ENCODE results near the gene ZFHX3. TPM values are rescaled to one million over a fixed set of nuclear protein-coding genes. Genes with fewer than 3 reads are reported as not detected.

Gene ZFHX3
- total and polyA plus RNA-seq, 10 of the 15 experiments (the other 5 are each of a cell fraction or from before 2014, with no cell fraction given): 0.68 to 8.6 (median 2.0) TPM

DNA sequence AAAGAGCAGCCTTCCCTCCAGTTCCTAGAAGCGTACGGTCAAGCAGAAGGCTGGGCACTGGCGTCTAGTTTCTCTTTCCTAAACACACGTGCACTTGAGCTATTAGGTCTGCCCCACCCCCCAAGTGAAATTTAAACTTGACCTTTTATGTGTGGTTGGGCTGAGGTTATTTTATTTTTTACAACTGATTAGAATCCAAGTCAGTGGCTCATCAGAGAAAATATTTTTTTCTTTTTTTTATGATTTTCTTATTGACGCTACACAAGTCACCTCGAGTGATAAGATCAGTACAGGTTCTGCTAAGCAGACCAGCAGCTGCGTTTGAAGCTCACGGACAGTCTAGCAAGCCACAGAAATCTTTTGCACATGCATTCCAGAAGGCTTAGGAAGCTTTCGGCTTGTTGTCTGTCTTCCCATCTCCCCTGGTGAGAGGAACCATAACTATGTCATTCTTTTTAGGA, 95.1 kb downstream of the ZFHX3 start:
- WGBS (ENCODE audit: insufficient coverage, insufficient replicate concordance, low lambda C conversion rate, missing lambda C conversion rate): 97% methylated on average over 9 of the region's 9 CpGs
- RAD21 ChIA-PET (ENCODE audit: unreplicated experiment): no interaction called here
- no peak overlapping the region for H3K4me2 ChIP-seq (ENCODE audit: control insufficient read depth, insufficient read depth)

More for the DNA sequence above, 95.1 kb downstream of the ZFHX3 start:
- in situ Hi-C loops (cut with MboI) (no loop called here), intact Hi-C loops (cut with micrococcal nuclease; ENCODE audit: unreplicated experiment) (no loop called here)
- ChIA-PET CTCF (no interaction called here), SMC1A (ENCODE audit: uncharacterized antibody, unreplicated experiment) (no interaction called here), POLR2A (no interaction called here)
- no peaks in the 10 kb centered on the region for H3K79me2 ChIP-seq (ENCODE audit: control insufficient read depth, insufficient read depth, low read length)
- no peaks in the 10 kb centered on the region for H4K20me1 ChIP-seq (ENCODE audit: control insufficient read depth, insufficient read depth)
- H3K27ac ChIP-seq (ENCODE audit: control insufficient read depth, insufficient read depth): no peak overlapping the region
- TF ChIP-seq, protein P1, sequence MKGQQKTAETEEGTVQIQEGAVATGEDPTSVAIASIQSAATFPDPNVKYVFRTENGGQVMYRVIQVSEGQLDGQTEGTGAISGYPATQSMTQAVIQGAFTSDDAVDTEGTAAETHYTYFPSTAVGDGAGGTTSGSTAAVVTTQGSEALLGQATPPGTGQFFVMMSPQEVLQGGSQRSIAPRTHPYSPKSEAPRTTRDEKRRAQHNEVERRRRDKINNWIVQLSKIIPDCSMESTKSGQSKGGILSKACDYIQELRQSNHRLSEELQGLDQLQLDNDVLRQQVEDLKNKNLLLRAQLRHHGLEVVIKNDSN (IDR thresholded peaks at IDR 0.05; ENCODE audit: borderline replicate concordance, extremely low read length, insufficient read depth, low read depth, low read length): no peak
- TF ChIP-seq PAX5 (IDR thresholded peaks at IDR 0.05; ENCODE audit: borderline replicate concordance, low read depth, low read length) (no peak), GABPA (IDR thresholded peaks at IDR 0.05; ENCODE audit: low read depth) (no peak), BACH1 (IDR thresholded peaks at IDR 0.05; ENCODE audit: borderline replicate concordance) (no peak), JUND (IDR thresholded peaks at IDR 0.05; ENCODE audit: low read depth, low read length) (no peak), SIX5 (IDR thresholded peaks at IDR 0.05; ENCODE audit: low read depth, low read length, severe bottlenecking) (no peak), CBFB (IDR thresholded peaks at IDR 0.05; ENCODE audit: low read depth) (no peak), RBBP5 (conservative IDR thresholded peaks at IDR 0.05) (no peak), HCFC1 (IDR thresholded peaks at IDR 0.05; ENCODE audit: low read length) (no peak), CHD2 (IDR thresholded peaks at IDR 0.05; ENCODE audit: borderline replicate concordance, low read depth, low read length) (no peak), ZSCAN29 (IDR thresholded peaks at IDR 0.05) (no peak)
- TF ChIP-seq, protein P2, sequence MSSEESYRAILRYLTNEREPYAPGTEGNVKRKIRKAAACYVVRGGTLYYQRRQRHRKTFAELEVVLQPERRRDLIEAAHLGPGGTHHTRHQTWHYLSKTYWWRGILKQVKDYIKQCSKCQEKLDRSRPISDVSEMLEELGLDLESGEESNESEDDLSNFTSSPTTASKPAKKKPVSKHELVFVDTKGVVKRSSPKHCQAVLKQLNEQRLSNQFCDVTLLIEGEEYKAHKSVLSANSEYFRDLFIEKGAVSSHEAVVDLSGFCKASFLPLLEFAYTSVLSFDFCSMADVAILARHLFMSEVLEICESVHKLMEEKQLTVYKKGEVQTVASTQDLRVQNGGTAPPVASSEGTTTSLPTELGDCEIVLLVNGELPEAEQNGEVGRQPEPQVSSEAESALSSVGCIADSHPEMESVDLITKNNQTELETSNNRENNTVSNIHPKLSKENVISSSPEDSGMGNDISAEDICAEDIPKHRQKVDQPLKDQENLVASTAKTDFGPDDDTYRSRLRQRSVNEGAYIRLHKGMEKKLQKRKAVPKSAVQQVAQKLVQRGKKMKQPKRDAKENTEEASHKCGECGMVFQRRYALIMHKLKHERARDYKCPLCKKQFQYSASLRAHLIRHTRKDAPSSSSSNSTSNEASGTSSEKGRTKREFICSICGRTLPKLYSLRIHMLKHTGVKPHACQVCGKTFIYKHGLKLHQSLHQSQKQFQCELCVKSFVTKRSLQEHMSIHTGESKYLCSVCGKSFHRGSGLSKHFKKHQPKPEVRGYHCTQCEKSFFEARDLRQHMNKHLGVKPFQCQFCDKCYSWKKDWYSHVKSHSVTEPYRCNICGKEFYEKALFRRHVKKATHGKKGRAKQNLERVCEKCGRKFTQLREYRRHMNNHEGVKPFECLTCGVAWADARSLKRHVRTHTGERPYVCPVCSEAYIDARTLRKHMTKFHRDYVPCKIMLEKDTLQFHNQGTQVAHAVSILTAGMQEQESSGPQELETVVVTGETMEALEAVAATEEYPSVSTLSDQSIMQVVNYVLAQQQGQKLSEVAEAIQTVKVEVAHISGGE (CRISPR knock-in tag; IDR thresholded peaks at IDR 0.05): no peak
- no peaks in the 10 kb centered on the region for H3K9me3 ChIP-seq (replicated peaks; ENCODE audit: control insufficient read depth, insufficient read depth, low read length)
- H3K27me3 ChIP-seq (replicated peaks in 1 of 2; ENCODE audit: control insufficient read depth in 2 of 2, insufficient read depth in 2 of 2, low read length in 1 of 2): no peaks in the 10 kb centered on the region
- H2AFZ ChIP-seq (ENCODE audit: control insufficient read depth, low read depth, low read length): no peak overlapping the region
- peaks cover 8% of the 10 kb centered on the region for H3K4me1 ChIP-seq (ENCODE audit: control insufficient read depth, insufficient read depth, low read length)
- DNase-seq (ENCODE audit: low read depth, low spot score) (no peak), FAIRE-seq (no peak), ATAC-seq (no peak)
- no peak overlapping the region for H3K4me3 ChIP-seq
- peaks cover 1 to 2% of the 10 kb centered on the region in 2 experiments; a peak in 3 of 4 replicates for H3K36me3 ChIP-seq (ENCODE audit: control insufficient read depth in 2 of 2, insufficient read depth in 2 of 2, low read length in 1 of 2)
- H3K9ac ChIP-seq (ENCODE audit: control insufficient read depth, insufficient read depth, low read length): no peak overlapping the region
- no TSS peak for BruUV-seq (replicated peaks)
